ENCODE data around the gene PSAPL1. TPM values are rescaled to one million over a fixed set of nuclear protein-coding genes. Genes with fewer than 3 reads are reported as not detected.

The PSAPL1 gene
- total RNA-seq, 1 donor from 2014 or later = 0.14 TPM

DNA sequence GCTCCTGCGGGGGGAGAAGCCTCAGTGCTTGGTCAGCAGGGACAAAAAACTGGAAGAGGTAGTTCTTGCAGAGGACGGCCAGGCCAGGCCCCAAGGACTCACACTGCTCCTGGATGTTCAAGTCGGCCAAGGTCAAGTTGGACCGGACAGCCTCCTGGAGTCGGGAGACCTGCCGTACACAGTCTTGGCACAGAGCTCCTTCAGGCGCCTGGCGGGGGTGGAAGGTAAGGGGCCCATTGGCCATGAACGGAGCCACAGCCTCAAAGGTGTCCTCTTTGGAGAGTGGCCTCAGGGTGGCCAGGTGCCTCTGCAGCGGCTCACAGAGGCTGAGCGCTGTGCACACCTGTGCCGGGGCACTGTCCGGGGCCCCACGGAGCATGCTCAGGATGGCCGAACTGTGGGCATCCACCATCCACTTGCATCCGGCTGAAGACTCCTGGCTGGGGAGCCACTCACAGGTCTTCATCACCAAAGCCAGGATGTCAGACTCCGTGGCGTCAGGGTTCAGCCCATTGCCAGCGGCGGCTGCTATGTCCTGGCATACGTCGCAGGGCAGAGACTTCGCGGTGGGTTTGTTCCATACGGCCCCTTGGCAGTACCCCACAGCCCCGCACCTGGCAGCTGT lies 477 bp downstream of the PSAPL1 start:
- ATAC-seq (no peak), DNase-seq (no peak)
- TF ChIP-seq, protein P1, sequence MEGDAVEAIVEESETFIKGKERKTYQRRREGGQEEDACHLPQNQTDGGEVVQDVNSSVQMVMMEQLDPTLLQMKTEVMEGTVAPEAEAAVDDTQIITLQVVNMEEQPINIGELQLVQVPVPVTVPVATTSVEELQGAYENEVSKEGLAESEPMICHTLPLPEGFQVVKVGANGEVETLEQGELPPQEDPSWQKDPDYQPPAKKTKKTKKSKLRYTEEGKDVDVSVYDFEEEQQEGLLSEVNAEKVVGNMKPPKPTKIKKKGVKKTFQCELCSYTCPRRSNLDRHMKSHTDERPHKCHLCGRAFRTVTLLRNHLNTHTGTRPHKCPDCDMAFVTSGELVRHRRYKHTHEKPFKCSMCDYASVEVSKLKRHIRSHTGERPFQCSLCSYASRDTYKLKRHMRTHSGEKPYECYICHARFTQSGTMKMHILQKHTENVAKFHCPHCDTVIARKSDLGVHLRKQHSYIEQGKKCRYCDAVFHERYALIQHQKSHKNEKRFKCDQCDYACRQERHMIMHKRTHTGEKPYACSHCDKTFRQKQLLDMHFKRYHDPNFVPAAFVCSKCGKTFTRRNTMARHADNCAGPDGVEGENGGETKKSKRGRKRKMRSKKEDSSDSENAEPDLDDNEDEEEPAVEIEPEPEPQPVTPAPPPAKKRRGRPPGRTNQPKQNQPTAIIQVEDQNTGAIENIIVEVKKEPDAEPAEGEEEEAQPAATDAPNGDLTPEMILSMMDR (IDR thresholded peaks at IDR 0.05) = no peak
- H3K9me3 ChIP-seq = no peaks in the 10 kb centered on the region
- intact Hi-C loops (cut with DNase I) = no loop called here
- no peaks in the 10 kb centered on the region for H3K36me3 ChIP-seq
- no peaks in the 10 kb centered on the region for H3K4me1 ChIP-seq
- no peak overlapping the region for H3K27ac ChIP-seq
- H3K4me3 ChIP-seq = no peak overlapping the region
- no peaks in the 10 kb centered on the region for H3K27me3 ChIP-seq

GRCh38 chr4:7433376-7434140 lies 1.2 kb downstream of the PSAPL1 start:
- H3K27me3 ChIP-seq = no peaks in the 10 kb centered on the region
- no peaks in the 10 kb centered on the region for H3K36me3 ChIP-seq
- DNase-seq (no peak), ATAC-seq (no peak)
- H3K9me3 ChIP-seq = no peaks in the 10 kb centered on the region
- no peak overlapping the region for H3K4me3 ChIP-seq
- no peaks in the 10 kb centered on the region for H3K4me1 ChIP-seq
- TF ChIP-seq, protein P1 (IDR thresholded peaks at IDR 0.05) = no peak
- intact Hi-C loops (cut with DNase I) = no loop called here
- H3K27ac ChIP-seq = no peak overlapping the region

DNA sequence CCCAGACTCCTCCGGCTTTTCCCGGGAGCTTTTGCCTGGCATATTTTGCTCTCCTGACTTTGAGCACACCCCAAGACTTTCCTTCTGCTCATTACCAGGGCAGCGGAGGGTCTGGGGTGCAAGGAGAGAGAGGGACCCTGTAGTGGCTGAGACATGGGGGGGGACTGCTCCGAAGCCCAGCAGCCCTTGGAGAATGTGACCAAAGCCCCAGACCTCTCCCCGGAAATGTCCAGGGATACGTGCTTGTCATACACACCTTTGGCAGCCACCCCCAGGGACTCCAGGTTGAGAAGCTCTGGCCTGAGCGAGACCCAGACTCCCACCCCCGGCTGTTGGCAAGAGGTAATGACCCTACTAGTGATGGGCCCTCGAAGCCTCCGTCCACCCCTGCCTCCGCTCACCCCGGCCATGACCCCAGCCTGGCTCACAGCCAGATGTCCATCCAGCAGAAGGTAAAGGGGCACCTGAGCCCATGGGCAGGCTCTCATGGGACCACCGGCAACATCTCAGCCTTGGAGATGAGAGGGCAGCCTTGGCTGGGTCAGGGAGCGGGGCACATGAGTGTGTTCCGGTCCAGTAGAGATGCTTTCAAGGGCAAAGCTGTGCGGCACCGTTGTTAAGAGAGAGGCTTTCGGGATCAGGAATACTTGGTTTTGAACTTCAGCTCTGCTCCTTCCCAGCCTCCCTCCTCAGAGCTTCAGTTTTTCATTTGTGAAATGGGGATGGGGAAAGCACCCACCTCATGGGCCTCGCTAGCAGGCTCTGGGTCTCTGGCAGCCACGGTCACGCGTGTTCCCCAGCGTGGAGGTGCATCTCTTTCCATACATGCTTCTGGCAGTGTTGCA lies 2.0 kb downstream of the PSAPL1 start:
- intact Hi-C loops (cut with DNase I) = no loop called here
- Histone ChIP-seq H3K4me3 (no peak overlapping the region), H3K27me3 (no peaks in the 10 kb centered on the region), H3K9me3 (no peaks in the 10 kb centered on the region), H3K27ac (no peak overlapping the region), H3K4me1 (no peaks in the 10 kb centered on the region), H3K36me3 (no peaks in the 10 kb centered on the region)
- TF ChIP-seq, protein P1 (IDR thresholded peaks at IDR 0.05) = no peak
- ATAC-seq (no peak), DNase-seq (peak; percentile 58)

DNA sequence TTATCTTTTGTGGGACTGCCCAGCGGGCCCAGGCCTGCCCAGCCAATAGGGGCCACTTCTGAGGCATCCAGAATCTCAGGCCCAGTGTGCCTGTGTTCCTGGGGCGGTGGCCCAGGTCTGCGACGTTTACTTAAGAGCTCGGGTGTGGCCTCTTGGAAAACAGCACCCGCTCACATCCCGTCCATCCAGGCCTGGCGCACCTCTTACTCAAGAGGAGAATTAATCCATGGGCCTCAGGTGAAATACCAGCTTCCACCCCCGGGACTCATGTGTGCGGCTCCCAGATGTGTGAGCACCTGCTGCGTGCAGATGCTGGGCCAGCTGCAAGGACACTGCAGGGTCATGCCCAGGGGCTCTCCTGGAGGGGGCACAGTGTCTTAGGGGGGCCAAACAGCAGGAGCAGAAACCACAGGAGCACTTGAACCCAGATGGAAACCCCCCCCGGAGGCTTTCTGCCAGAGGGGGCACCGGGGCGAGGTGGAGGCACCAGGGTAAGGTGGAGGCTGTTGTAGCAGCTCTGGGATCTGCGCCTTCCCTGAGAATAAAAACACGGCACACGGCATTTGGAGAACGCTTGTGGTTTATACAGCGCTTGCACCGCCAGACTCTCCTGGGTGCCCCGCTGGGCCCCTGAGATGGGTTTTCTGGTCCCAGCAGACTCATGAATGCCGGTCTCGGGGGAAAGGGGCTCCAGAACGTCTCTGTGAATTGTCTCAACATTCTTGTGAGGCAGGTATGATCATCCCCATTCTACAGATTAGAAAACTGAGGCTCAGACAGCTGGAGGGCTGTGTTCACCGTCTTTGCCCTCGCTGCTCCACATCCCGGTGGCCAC lies 2.8 kb downstream of the PSAPL1 start:
- DNase-seq = peak; percentile 70
- H3K36me3 ChIP-seq = no peaks in the 10 kb centered on the region
- ATAC-seq = peak; percentile 23
- intact Hi-C loops (cut with DNase I) = no loop called here
- no peaks in the 10 kb centered on the region for H3K9me3 ChIP-seq
- no peak overlapping the region for H3K4me3 ChIP-seq
- no peaks in the 10 kb centered on the region for H3K4me1 ChIP-seq
- TF ChIP-seq, protein P1 (IDR thresholded peaks at IDR 0.05) = no peak
- H3K27ac ChIP-seq = no peak overlapping the region
- H3K27me3 ChIP-seq = no peaks in the 10 kb centered on the region

All from upper lobe of right lung (tissue), 1 donor.